Body of pancreas (tissue), 4 donors: ENCODE data around the gene FNIP1.

ENCODE experiments used
- CTCF ChIP-seq, 7 experiments: fragments of 450-650 bp in 4 of 7; fragments of 200-600 bp in 3 of 7; sonication (generic) in 3 of 7; IDR thresholded peaks; one replicate each; pipeline ENCODE4 v1.5.1; 2016 to 2019; ENCODE audit warnings: antibody characterized with exemption in 7 of 7
- POLR2A ChIP-seq, 3 donors: fragments of 450-650 bp; IDR thresholded peaks; one replicate each; pipeline ENCODE4 v1.6.1; 2016; ENCODE audit warnings: antibody characterized with exemption in 3 of 3, mild to moderate bottlenecking in 2 of 3

DNA sequence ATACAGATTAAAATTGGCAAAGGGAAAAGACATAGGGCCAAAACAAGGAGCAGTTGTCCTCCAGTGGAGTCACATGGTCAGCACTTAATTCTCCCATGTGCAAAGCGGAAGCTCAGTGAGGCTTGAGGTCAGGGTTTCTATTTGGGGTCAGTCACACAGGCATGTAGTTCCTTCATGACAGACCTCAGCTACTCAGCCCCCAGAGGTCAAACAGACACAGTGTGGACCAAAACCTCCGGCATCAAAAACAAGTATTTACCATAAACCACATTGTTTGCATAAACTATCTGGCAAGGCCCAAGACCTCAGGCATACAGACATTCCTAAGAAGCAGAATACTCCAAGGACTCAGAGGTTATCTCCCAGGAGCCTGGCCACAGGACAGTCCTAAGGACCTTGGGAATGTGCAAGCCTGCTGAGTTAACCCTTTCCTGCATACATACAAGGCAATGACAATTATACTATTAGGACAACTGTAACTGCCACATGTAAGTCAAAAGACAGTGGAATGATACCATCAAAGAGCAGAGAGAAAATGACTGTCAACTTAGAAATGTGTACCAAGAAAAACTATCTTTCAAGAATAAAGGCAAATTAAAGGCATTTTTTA, 28.7 kb upstream of the FNIP1 start:
- TF ChIP-seq CTCF (IDR thresholded peaks at IDR 0.05) (no peak), POLR2A (IDR thresholded peaks at IDR 0.05) (no peak)
